Neuronal stem cell (in vitro differentiated cells): ENCODE data around the gene FJX1.

ENCODE experiments used
- DNase-seq: peaks from one replicate; pipeline ENCODE4 v3.0.0-alpha.2; 2013; ENCODE audit warnings: low spot score
- H2AFZ ChIP-seq: one replicate; pipeline ENCODE4 v1.6.1; 2013; ENCODE audit warnings: mild to moderate bottlenecking, low read length, inconsistent platforms
- H2AK5ac ChIP-seq: 2 replicates; pipeline ENCODE4 v1.6.1; 2013; ENCODE audit warnings: low read depth, mild to moderate bottlenecking, inconsistent platforms, low read length, moderate library complexity, mixed read lengths
- H2BK120ac ChIP-seq: 2 replicates; pipeline ENCODE4 v1.6.1; 2013; ENCODE audit warnings: low read depth, mild to moderate bottlenecking, inconsistent platforms, low read length, moderate library complexity, mixed read lengths
- H2BK12ac ChIP-seq: one replicate; pipeline ENCODE4 v1.6.1; 2013; ENCODE audit warnings: low read length, inconsistent platforms
- H2BK15ac ChIP-seq: 2 replicates; pipeline ENCODE4 v1.6.1; 2013; ENCODE audit warnings: mild to moderate bottlenecking, low read length, inconsistent platforms, mixed read lengths
- H2BK5ac ChIP-seq: one replicate; pipeline ENCODE4 v1.6.1; 2013; ENCODE audit warnings: inconsistent platforms, mild to moderate bottlenecking, low read length, moderate library complexity
- H3K14ac ChIP-seq: one replicate; pipeline ENCODE4 v1.6.1; 2013; ENCODE audit warnings: low read length, inconsistent platforms
- H3K18ac ChIP-seq: 2 replicates; pipeline ENCODE4 v1.6.1; 2013; ENCODE audit warnings: low read length, inconsistent platforms
- H3K23ac ChIP-seq: 2 replicates; pipeline ENCODE4 v1.6.1; 2013; ENCODE audit warnings: low read depth, mild to moderate bottlenecking, mixed read lengths, low read length, inconsistent platforms; ENCODE audit not compliant: poor library complexity
- H3K27ac ChIP-seq: replicated peaks from 3 replicates; pipeline ENCODE4 v1.5.1; 2013; ENCODE audit warnings: low read length, inconsistent platforms
- H3K27me3 ChIP-seq, 3 experiments: 2 replicates each; pipeline ENCODE4 v1.6.1; 2013; ENCODE audit warnings: low read length in 3 of 3, mild to moderate bottlenecking in 2 of 3, inconsistent platforms in 1 of 3, low read depth in 1 of 3, mixed read lengths in 1 of 3, moderate library complexity in 1 of 3; ENCODE audit not compliant: control insufficient read depth in 3 of 3, insufficient read depth in 3 of 3
- H3K36me3 ChIP-seq, 2 donors: replicated peaks in 1 of 2; 2 replicates each; pipeline ENCODE4 v1.6.1; 2013; ENCODE audit warnings: low read length in 2 of 2; ENCODE audit not compliant: control insufficient read depth in 2 of 2, insufficient read depth in 2 of 2
- H3K4ac ChIP-seq: 2 replicates; pipeline ENCODE4 v1.6.1; 2013; ENCODE audit warnings: inconsistent platforms, mild to moderate bottlenecking, low read length, moderate library complexity
- H3K4me1 ChIP-seq, 2 donors: 1 replicate in 1 of 2; 2 replicates in 1 of 2; pipeline ENCODE4 v1.6.1; 2013; ENCODE audit warnings: low read length in 2 of 2, low read depth in 1 of 2; ENCODE audit not compliant: control insufficient read depth in 2 of 2, insufficient read depth in 1 of 2
- H3K4me2 ChIP-seq: one replicate; pipeline ENCODE4 v1.6.1; 2013; ENCODE audit warnings: mild to moderate bottlenecking, low read length, inconsistent platforms; ENCODE audit not compliant: insufficient read depth, poor library complexity, severe bottlenecking
- H3K4me3 ChIP-seq, 2 donors: 2 replicates each; pipeline ENCODE4 v1.5.1; 2013; ENCODE audit warnings: low read length in 2 of 2, mild to moderate bottlenecking in 2 of 2, inconsistent platforms in 1 of 2, moderate library complexity in 1 of 2
- H3K79me1 ChIP-seq: one replicate; pipeline ENCODE4 v1.6.1; 2013; ENCODE audit warnings: low read depth, mild to moderate bottlenecking, inconsistent platforms, low read length, moderate library complexity
- H3K9ac ChIP-seq: one replicate; pipeline ENCODE4 v1.6.1; 2013; ENCODE audit warnings: mild to moderate bottlenecking, low read depth, low read length, inconsistent platforms; ENCODE audit not compliant: poor library complexity
- H3K9me3 ChIP-seq, 2 donors: replicated peaks in 1 of 2; 2 replicates each; pipeline versions ENCODE3 to v1.6.1; 2013; ENCODE audit warnings: low read length in 2 of 2, mild to moderate bottlenecking in 2 of 2, inconsistent platforms in 1 of 2, low read depth in 1 of 2, mixed read lengths in 1 of 2, moderate library complexity in 1 of 2; ENCODE audit not compliant: control insufficient read depth in 2 of 2, insufficient read depth in 1 of 2
- H4K8ac ChIP-seq: one replicate; pipeline ENCODE4 v1.6.1; 2013; ENCODE audit warnings: low read depth, mild to moderate bottlenecking, inconsistent platforms, low read length, moderate library complexity
- H4K91ac ChIP-seq: one replicate; pipeline ENCODE4 v1.6.1; 2013; ENCODE audit warnings: low read length, low read depth, mild to moderate bottlenecking, inconsistent platforms; ENCODE audit not compliant: poor library complexity
- WGBS, 2 donors: extraction: QIAGEN DNeasy Blood & Tissue Kit; methylation state at CpG; one replicate each; pipeline ENCODE4 v1.1.7; 2013; ENCODE audit warnings: missing lambda C conversion rate in 2 of 2, mixed read lengths in 1 of 2; ENCODE audit not compliant: insufficient read length in 2 of 2, insufficient replicate concordance in 1 of 2; ENCODE audit errors: extremely low coverage in 2 of 2; 5-methylcytosine and 5-hydroxymethylcytosine counted together

Gene FJX1

GRCh38 chr11:35617316-35617686 is 959 bp upstream of the FJX1 start:
- DNase-seq = no peak
- Histone ChIP-seq H3K18ac (no peak overlapping the region), H3K23ac (no peak overlapping the region), H4K8ac (no peak overlapping the region), H3K79me1 (peaks cover 5% of the 10 kb centered on the region), H2AK5ac (no peak overlapping the region), H3K27me3 (no peaks in the 10 kb centered on the region), H3K27ac (peak overlapping the region; percentile 91), H2AFZ (peak overlapping the region; percentile 97), H3K4me1 (peaks cover 7 to 15% of the 10 kb centered on the region in 2 donors), H4K91ac (no peak overlapping the region), H3K4me2 (no peak overlapping the region), H2BK120ac (no peak overlapping the region), H2BK12ac (no peak overlapping the region), H3K4ac (no peak overlapping the region), H2BK15ac (no peak overlapping the region), H3K14ac (no peak overlapping the region), H2BK5ac (no peak overlapping the region), H3K9ac (no peak overlapping the region), H3K4me3 (peak overlapping the region in 1 of 2 donors; percentile 67), H3K9me3 (no peaks in the 10 kb centered on the region), H3K36me3 (peaks cover 0 to 10% of the 10 kb centered on the region in 2 donors)
- WGBS, 2 donors = no CpG with 5 or more reads among the region's 7 CpGs

GRCh38 chr11:35618497-35619115 is 346 bp downstream of the FJX1 start:
- Histone ChIP-seq H3K23ac (peak overlapping the region; percentile 66), H3K14ac (peak overlapping the region; percentile 92), H3K9me3 (no peaks in the 10 kb centered on the region), H3K4me2 (peak overlapping the region; percentile 86), H3K4me3 (peak overlapping the region; percentile 67 to 98), H3K27me3 (no peaks in the 10 kb centered on the region), H4K8ac (no peak overlapping the region), H3K27ac (peak overlapping the region; percentile 83), H2AFZ (peak overlapping the region; percentile 80), H2BK15ac (no peak overlapping the region), H3K79me1 (peaks cover 5% of the 10 kb centered on the region), H4K91ac (peak overlapping the region; percentile 88), H2AK5ac (peak overlapping the region; percentile 87), H3K18ac (peak overlapping the region; percentile 93), H3K4ac (peak overlapping the region; percentile 37), H2BK5ac (peak overlapping the region; percentile 89), H3K36me3 (peaks cover 0 to 10% of the 10 kb centered on the region in 2 donors), H2BK120ac (peak overlapping the region; percentile 56), H2BK12ac (peak overlapping the region; percentile 73), H3K4me1 (peaks cover 7 to 15% of the 10 kb centered on the region in 2 donors), H3K9ac (peak overlapping the region; percentile 98)
- WGBS, 2 donors = no CpG with 5 or more reads among the region's 91 CpGs
- DNase-seq = peak; percentile 43

DNA sequence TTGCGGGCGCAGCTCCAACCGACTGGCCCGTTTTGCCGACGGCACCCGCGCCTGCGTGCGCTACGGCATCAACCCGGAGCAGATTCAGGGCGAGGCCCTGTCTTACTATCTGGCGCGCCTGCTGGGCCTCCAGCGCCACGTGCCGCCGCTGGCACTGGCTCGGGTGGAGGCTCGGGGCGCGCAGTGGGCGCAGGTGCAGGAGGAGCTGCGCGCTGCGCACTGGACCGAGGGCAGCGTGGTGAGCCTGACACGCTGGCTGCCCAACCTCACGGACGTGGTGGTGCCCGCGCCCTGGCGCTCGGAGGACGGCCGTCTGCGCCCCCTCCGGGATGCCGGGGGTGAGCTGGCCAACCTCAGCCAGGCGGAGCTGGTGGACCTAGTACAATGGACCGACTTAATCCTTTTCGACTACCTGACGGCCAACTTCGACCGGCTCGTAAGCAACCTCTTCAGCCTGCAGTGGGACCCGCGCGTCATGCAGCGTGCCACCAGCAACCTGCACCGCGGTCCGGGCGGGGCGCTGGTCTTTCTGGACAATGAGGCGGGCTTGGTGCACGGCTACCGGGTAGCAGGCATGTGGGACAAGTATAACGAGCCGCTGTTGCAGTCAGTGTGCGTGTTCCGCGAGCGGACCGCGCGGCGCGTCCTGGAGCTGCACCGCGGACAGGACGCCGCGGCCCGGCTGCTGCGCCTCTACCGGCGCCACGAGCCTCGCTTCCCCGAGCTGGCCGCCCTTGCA is 1.0 kb downstream of the FJX1 start:
- Histone ChIP-seq H3K27me3 (no peaks in the 10 kb centered on the region), H3K23ac (peak overlapping the region; percentile 66), H3K4ac (peak overlapping the region; percentile 77), H2AK5ac (peak overlapping the region; percentile 87), H4K91ac (peak overlapping the region; percentile 88), H3K4me3 (peak overlapping the region; percentile 67 to 98), H2BK5ac (peak overlapping the region; percentile 89), H2BK15ac (no peak overlapping the region), H3K18ac (peak overlapping the region; percentile 93), H3K4me1 (peaks cover 7 to 15% of the 10 kb centered on the region in 2 donors), H3K79me1 (peaks cover 5% of the 10 kb centered on the region), H4K8ac (no peak overlapping the region), H3K27ac (peak overlapping the region; percentile 83), H2BK120ac (peak overlapping the region; percentile 56), H3K9ac (peak overlapping the region; percentile 98), H2AFZ (peak overlapping the region; percentile 80), H3K4me2 (peak overlapping the region; percentile 86), H3K14ac (peak overlapping the region; percentile 92), H3K9me3 (no peaks in the 10 kb centered on the region), H3K36me3 (peaks cover 0 to 10% of the 10 kb centered on the region in 2 donors), H2BK12ac (peak overlapping the region; percentile 73)
- WGBS, 2 donors = no CpG with 5 or more reads among the region's 84 CpGs
- DNase-seq = peak; percentile 56
